Measurements from ENCODE around the gene PUM1. TPM values are rescaled to one million over a fixed set of nuclear protein-coding genes. Genes with fewer than 3 reads are reported as not detected.

PUM1 gene
- total RNA-seq, 1 donor from 2014 or later, result 143 TPM

- Histone ChIP-seq H3K36me3 (ENCODE audit: insufficient read depth, low read length) (peaks cover 18% of the 10 kb centered on the region), H3K79me2 (ENCODE audit: insufficient read depth, low read length) (peaks cover 98% of the 10 kb centered on the region), H2AFZ (ENCODE audit: low read depth, low read length) (no peak overlapping the region), H4K20me1 (ENCODE audit: insufficient read depth, low read length) (peaks cover 95% of the 10 kb centered on the region), H3K4me2 (ENCODE audit: low read length) (no peak overlapping the region), H3K27me3 (ENCODE audit: insufficient read depth, low read length) (no peaks in the 10 kb centered on the region), H3K4me3 (ENCODE audit: insufficient read depth, low read depth, low read length) (no peak overlapping the region), H3K9me3 (ENCODE audit: insufficient read depth, low read depth, low read length) (no peaks in the 10 kb centered on the region), H3K27ac (ENCODE audit: low read depth, low read length) (no peak overlapping the region), H3K9ac (ENCODE audit: low read length) (no peak overlapping the region), H3K4me1 (ENCODE audit: insufficient read depth, low read length) (peaks cover 9% of the 10 kb centered on the region)
- no peak for DNase-seq (ENCODE audit: low read depth)
- H3K4me1 Mint-ChIP-seq (ENCODE audit: low read depth, unreplicated experiment), result peaks cover 59% of the 10 kb centered on the region
- no peaks in the 10 kb centered on the region for H3K27me3 Mint-ChIP-seq (ENCODE audit: low read depth, unreplicated experiment)
- no peak overlapping the region for H3K4me3 Mint-ChIP-seq (ENCODE audit: unreplicated experiment)
- no peaks in the 10 kb centered on the region for H3K9me3 Mint-ChIP-seq (ENCODE audit: unreplicated experiment)
- H3K36me3 Mint-ChIP-seq (ENCODE audit: low read depth, unreplicated experiment), result peaks cover 7% of the 10 kb centered on the region
- TF ChIP-seq EZH2 (IDR thresholded peaks at IDR 0.05; ENCODE audit: insufficient read depth, low read length) (no peak), CTCF (IDR thresholded peaks at IDR 0.05; ENCODE audit: insufficient read depth, low read depth, low read length) (no peak)
- FAIRE-seq, result no peak
- H3K27ac Mint-ChIP-seq (ENCODE audit: unreplicated experiment), result peak overlapping the region; percentile 29
Measured at GRCh38 chr1:30984165-30984889, 81.2 kb downstream of the PUM1 start.

DNA sequence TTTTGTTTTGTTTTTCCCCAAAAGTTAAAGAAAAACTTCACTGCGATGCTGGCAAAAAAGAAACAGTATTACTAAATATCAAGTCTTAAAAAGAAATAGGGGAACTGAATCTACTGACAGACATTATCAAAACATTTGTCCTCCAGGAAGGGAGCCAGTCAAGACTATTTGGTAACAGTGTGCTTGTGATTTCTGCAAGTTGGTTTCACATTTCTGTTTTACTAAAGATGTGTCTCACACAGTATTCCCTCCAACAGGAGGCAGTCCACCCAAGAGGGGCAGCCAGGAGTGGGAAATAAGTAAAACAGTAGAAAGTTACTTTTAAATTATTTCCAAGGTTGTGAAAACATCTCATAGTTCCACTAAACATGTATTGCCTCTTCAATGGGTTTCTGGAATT lies 82.6 kb downstream of the PUM1 start:
- TF ChIP-seq EZH2 (IDR thresholded peaks at IDR 0.05; ENCODE audit: insufficient read depth, low read length), result no peak
- TF ChIP-seq CTCF (IDR thresholded peaks at IDR 0.05; ENCODE audit: insufficient read depth, low read depth, low read length), result peak; percentile 4
- Histone ChIP-seq H3K9ac (ENCODE audit: low read length) (no peak overlapping the region), H2AFZ (ENCODE audit: low read depth, low read length) (no peak overlapping the region), H3K4me2 (ENCODE audit: low read length) (no peak overlapping the region), H3K27ac (ENCODE audit: low read depth, low read length) (no peak overlapping the region), H4K20me1 (ENCODE audit: insufficient read depth, low read length) (peaks cover 96% of the 10 kb centered on the region), H3K79me2 (ENCODE audit: insufficient read depth, low read length) (peaks cover 97% of the 10 kb centered on the region), H3K4me1 (ENCODE audit: insufficient read depth, low read length) (peaks cover 4% of the 10 kb centered on the region), H3K9me3 (ENCODE audit: insufficient read depth, low read depth, low read length) (no peaks in the 10 kb centered on the region), H3K27me3 (ENCODE audit: insufficient read depth, low read length) (no peaks in the 10 kb centered on the region), H3K36me3 (ENCODE audit: insufficient read depth, low read length) (peaks cover 26% of the 10 kb centered on the region), H3K4me3 (ENCODE audit: insufficient read depth, low read depth, low read length) (no peak overlapping the region)
- no peak overlapping the region for H3K27ac Mint-ChIP-seq (ENCODE audit: unreplicated experiment)
- DNase-seq (ENCODE audit: low read depth) (no peak), FAIRE-seq (no peak)
- no peaks in the 10 kb centered on the region for H3K9me3 Mint-ChIP-seq (ENCODE audit: unreplicated experiment)
- H3K4me1 Mint-ChIP-seq (ENCODE audit: low read depth, unreplicated experiment), result peaks cover 46% of the 10 kb centered on the region
- H3K27me3 Mint-ChIP-seq (ENCODE audit: low read depth, unreplicated experiment), result no peaks in the 10 kb centered on the region
- no peak overlapping the region for H3K4me3 Mint-ChIP-seq (ENCODE audit: unreplicated experiment)
- peaks cover 18% of the 10 kb centered on the region for H3K36me3 Mint-ChIP-seq (ENCODE audit: low read depth, unreplicated experiment)

DNA sequence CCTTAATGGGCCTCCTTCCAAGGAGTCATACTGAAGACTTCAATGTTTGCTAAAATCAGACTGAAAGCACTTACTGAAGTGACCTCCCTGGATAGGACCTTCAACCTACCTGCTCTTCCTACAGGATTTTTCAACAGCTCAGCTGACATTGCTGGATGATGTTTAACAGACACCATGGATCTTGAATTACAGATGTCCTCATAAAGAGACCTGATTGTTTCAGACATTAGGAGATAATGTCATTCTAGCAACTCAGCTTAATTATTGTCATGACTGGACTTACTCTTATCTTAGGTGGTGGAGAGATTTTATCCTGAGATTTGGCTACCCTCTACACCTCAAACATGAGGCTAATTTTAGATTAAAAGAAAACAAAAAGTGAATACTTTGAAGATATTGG lies 83.1 kb downstream of the PUM1 start:
- DNase-seq (ENCODE audit: low read depth), result no peak
- H3K27me3 Mint-ChIP-seq (ENCODE audit: low read depth, unreplicated experiment), result no peaks in the 10 kb centered on the region
- Histone ChIP-seq H3K36me3 (ENCODE audit: insufficient read depth, low read length) (peaks cover 28% of the 10 kb centered on the region), H3K9ac (ENCODE audit: low read length) (no peak overlapping the region), H3K4me3 (ENCODE audit: insufficient read depth, low read depth, low read length) (no peak overlapping the region), H2AFZ (ENCODE audit: low read depth, low read length) (no peak overlapping the region), H3K9me3 (ENCODE audit: insufficient read depth, low read depth, low read length) (no peaks in the 10 kb centered on the region), H3K4me1 (ENCODE audit: insufficient read depth, low read length) (peaks cover 4% of the 10 kb centered on the region), H3K79me2 (ENCODE audit: insufficient read depth, low read length) (peaks cover 97% of the 10 kb centered on the region), H4K20me1 (ENCODE audit: insufficient read depth, low read length) (peaks cover 96% of the 10 kb centered on the region), H3K27me3 (ENCODE audit: insufficient read depth, low read length) (no peaks in the 10 kb centered on the region), H3K4me2 (ENCODE audit: low read length) (no peak overlapping the region), H3K27ac (ENCODE audit: low read depth, low read length) (no peak overlapping the region)
- peaks cover 46% of the 10 kb centered on the region for H3K4me1 Mint-ChIP-seq (ENCODE audit: low read depth, unreplicated experiment)
- no peak overlapping the region for H3K27ac Mint-ChIP-seq (ENCODE audit: unreplicated experiment)
- no peaks in the 10 kb centered on the region for H3K9me3 Mint-ChIP-seq (ENCODE audit: unreplicated experiment)
- FAIRE-seq, result no peak
- peaks cover 18% of the 10 kb centered on the region for H3K36me3 Mint-ChIP-seq (ENCODE audit: low read depth, unreplicated experiment)
- TF ChIP-seq CTCF (IDR thresholded peaks at IDR 0.05; ENCODE audit: insufficient read depth, low read depth, low read length), result no peak
- TF ChIP-seq EZH2 (IDR thresholded peaks at IDR 0.05; ENCODE audit: insufficient read depth, low read length), result no peak
- H3K4me3 Mint-ChIP-seq (ENCODE audit: unreplicated experiment), result no peak overlapping the region

All from astrocyte (in vitro differentiated cells and primary cell).